Stimulated activated memory B cell treated with anti-CD40 and anti-IgM and Interleukin-4, amounts not matched to agents 10 μg/mL and 1 μg/mL and 100 μg/mL, for 72 hours (primary cell): ENCODE results near the gene KCNAB1.
A peak's percentile ranks its signal among the peaks of the same experiment; 100 is the strongest.

Experiments
- ATAC-seq: fragments of 150-1000 bp; cut with Tn5 transposase; 2 replicates; pipeline ENCODE4 v1.10.0; 2021
- H3K27ac Mint-ChIP-seq: one replicate; pipeline ENCODE4 v1.8.0; 2022; ENCODE audit warnings: mild to moderate bottlenecking, mixed read lengths
- H3K27me3 Mint-ChIP-seq: one replicate; pipeline ENCODE4 v1.8.0; 2022; ENCODE audit warnings: mixed read lengths
- H3K36me3 Mint-ChIP-seq: one replicate; pipeline ENCODE4 v1.8.0; 2022; ENCODE audit warnings: mixed read lengths
- H3K4me1 Mint-ChIP-seq: one replicate; pipeline ENCODE4 v1.8.0; 2022; ENCODE audit warnings: mixed read lengths
- H3K4me3 Mint-ChIP-seq: one replicate; pipeline ENCODE4 v1.8.0; 2022; ENCODE audit warnings: mild to moderate bottlenecking, moderate library complexity, mixed read lengths
- H3K9me3 Mint-ChIP-seq: one replicate; pipeline ENCODE4 v1.8.0; 2022; ENCODE audit warnings: mixed read lengths

Gene KCNAB1

DNA sequence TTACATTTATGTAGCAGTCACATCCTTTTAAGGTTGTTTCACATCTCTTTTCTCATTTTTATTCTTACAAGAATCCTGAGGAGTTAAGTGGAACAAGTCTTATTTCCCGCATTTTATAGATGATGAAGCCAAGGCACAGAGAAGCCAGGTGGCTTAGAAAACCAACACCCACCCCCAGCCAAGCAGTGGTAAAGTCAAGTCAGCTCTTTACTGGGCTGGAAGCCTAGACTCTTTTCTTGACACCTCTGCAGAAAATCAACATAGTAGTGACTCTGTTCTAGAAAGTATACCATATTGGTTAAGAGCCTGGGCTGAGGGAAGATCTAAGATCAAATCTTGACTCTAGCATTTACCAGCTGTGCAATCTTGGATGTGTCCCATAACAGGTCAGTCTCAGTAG lies 195.7 kb downstream of the KCNAB1 start:
- Mint-ChIP-seq H3K4me1 (no peaks in the 10 kb centered on the region), H3K27ac (no peak overlapping the region), H3K36me3 (no peaks in the 10 kb centered on the region), H3K27me3 (peaks cover 23% of the 10 kb centered on the region), H3K9me3 (no peaks in the 10 kb centered on the region), H3K4me3 (no peak overlapping the region)
- no peak for ATAC-seq

DNA sequence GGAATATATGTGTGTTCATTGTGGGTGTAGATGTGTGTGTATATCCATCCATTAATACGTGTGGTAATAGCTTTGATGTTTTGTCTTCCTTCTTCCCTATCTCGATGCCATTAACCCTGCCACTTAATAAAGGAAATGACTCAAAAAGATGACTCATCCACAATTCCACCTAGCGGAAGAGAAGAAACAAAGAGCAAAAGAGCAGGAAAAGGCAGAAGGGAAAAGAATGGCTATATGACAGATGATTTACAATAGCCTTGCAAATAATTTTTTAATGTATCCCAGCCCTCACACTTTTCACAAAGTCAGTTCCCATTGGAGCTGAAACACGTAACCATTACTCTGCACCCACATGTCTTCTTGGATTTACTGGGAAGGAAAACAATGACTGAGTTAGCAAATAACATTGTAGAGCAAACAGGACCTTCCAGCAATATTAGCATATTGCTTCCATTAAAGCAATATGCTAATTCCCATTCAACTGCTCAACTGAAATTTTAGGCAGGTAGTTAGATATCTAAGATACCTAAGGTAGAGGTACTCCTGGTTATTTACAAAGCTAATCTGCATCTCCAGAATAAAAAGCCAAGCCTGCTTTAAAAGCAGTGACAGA lies 197.2 kb downstream of the KCNAB1 start:
- peaks cover 16% of the 10 kb centered on the region for H3K27me3 Mint-ChIP-seq
- no peaks in the 10 kb centered on the region for H3K9me3 Mint-ChIP-seq
- H3K36me3 Mint-ChIP-seq: no peaks in the 10 kb centered on the region
- no peak overlapping the region for H3K4me3 Mint-ChIP-seq
- H3K4me1 Mint-ChIP-seq: no peaks in the 10 kb centered on the region
- H3K27ac Mint-ChIP-seq: no peak overlapping the region
- no peak for ATAC-seq

DNA sequence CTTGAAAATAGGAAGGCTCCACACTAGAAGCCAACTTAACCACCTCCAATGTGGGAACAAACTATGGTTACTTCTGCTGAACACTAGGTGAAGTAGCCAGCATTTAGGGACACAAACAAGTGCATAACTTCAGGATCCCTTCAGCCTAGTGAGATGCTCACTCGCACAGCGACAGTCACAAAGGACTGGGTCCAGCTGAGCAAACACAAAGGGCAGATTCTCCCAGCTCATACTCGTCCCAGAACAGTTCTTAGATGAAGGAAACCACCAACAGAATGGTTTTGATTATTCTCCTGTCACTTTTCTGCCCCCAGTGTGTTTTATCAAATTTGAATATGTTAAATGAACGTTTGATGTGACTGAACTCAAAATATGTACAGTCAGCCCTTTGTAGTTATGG lies 201.6 kb downstream of the KCNAB1 start:
- Mint-ChIP-seq H3K36me3 (no peaks in the 10 kb centered on the region), H3K27me3 (peaks cover 19% of the 10 kb centered on the region), H3K9me3 (peaks cover 4% of the 10 kb centered on the region), H3K27ac (no peak overlapping the region), H3K4me1 (no peaks in the 10 kb centered on the region), H3K4me3 (no peak overlapping the region)
- ATAC-seq: no peak

DNA sequence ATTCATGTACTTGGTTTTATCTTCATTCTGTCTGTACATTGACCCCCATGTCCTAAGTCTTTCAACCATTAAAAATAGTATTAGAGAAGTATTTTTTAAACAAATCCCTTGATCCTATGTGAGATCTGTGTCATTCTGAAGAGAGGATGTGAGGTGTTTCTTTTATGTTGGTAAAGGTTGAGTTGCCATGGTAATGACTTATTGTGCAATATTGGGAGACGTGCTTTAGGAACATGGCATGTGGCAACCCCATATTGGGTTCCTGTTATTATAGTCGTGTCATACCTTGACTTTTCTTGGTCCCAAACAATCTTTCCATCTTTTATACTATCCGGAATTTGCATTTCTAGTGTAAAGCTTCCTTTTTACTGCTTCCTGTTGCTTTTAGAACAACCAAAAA lies 203.1 kb downstream of the KCNAB1 start:
- Mint-ChIP-seq H3K27ac (no peak overlapping the region), H3K36me3 (no peaks in the 10 kb centered on the region), H3K9me3 (peaks cover 4% of the 10 kb centered on the region), H3K4me3 (no peak overlapping the region), H3K27me3 (peaks cover 30% of the 10 kb centered on the region), H3K4me1 (no peaks in the 10 kb centered on the region)
- no peak for ATAC-seq

DNA sequence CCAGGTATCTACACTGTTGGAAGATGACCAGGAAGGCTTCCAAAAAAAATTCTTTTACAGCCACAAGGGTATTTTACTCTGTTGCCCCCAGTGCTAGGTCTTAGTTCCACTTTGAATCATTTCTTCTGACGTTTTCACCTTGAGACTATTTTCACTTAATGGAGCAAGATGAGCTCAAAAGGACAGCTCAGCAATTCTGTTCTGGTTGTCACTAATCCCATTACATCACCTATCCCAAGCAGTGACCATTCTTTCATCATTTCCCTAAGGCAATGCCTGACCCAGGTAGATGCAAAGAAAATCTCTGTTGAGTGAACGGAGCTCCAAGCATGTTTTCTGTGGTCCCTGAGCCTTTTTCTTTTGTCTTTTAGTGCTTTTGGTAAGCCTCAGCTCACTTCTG lies 210.0 kb downstream of the KCNAB1 start:
- Mint-ChIP-seq H3K4me3 (no peak overlapping the region), H3K27me3 (peaks cover 41% of the 10 kb centered on the region), H3K36me3 (no peaks in the 10 kb centered on the region), H3K9me3 (peaks cover 4% of the 10 kb centered on the region), H3K4me1 (no peaks in the 10 kb centered on the region), H3K27ac (no peak overlapping the region)
- no peak for ATAC-seq

DNA sequence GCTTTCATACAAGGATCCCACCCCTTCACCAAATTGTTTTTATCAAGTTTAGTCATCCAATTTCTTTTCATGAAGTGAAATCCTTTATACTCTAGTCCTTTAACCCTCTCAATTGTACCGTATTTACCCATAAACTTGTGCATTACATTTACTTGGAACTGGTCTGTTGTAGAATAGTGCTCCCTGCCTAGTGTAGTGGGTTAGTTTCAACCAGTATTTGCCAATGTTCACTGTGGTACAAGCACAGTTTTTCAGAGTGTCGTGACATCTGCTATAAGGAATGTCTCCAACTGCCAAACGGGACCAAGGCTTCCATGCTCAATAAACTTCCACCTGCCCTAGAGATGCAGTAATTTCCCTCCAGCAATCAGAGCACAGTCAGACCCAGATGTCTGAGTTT lies 211.9 kb downstream of the KCNAB1 start:
- Mint-ChIP-seq H3K4me1 (no peaks in the 10 kb centered on the region), H3K27me3 (peaks cover 44% of the 10 kb centered on the region), H3K27ac (no peak overlapping the region), H3K9me3 (no peaks in the 10 kb centered on the region), H3K36me3 (no peaks in the 10 kb centered on the region), H3K4me3 (no peak overlapping the region)
- no peak for ATAC-seq

DNA sequence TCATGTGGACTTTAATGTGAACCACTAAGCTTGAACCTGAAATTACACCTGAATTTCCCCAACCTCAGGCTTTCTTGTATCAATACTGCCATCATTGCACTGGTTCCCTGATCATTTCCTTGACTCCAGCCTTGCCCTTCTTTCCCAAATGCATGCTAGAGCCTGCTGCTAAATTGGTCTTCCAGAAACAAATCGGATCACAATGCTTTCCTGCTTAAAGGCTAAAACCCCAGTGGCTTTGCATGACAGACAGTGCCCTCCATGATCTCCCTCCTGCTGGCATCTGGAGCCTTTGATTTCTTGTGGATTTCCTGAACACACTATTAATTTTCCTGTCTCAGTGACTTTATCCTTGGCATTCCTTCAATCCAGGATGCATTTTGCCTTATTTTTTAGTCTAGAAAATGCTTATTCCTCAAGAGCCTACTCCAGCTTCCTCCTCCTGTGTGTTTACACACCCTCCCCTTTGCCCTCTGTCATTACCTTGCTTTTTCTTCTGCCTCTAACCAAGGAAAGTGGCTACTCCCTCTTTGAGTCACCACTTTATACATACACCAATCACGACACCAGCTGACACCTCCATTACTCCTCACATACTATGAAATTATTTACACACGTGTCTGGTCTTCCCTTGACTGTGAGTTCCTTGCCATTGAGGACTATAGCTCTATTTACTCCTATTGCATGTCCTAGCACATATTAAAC lies 214.6 kb downstream of the KCNAB1 start:
- Mint-ChIP-seq H3K27me3 (peaks cover 41% of the 10 kb centered on the region), H3K27ac (no peak overlapping the region), H3K9me3 (no peaks in the 10 kb centered on the region), H3K36me3 (no peaks in the 10 kb centered on the region), H3K4me1 (no peaks in the 10 kb centered on the region), H3K4me3 (no peak overlapping the region)
- ATAC-seq: no peak

DNA sequence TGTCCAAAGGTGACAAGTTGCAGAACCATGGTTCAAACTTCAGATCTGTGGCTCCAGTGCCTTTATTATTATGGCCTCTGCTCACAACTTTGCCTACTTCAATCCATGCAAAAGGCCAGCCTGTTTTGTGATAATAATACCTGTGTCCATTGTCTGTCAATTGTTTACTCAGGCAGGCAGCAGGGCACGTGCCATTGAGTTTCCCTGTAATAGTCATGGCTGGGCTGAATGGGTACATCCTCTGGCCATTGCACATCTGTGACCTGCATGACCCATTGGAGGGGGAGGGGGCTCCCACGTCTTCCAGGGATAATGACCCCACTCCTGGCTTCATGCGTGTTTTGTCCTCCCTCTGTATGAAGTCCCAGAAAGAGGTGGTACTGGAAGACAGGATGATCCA lies 219.1 kb downstream of the KCNAB1 start:
- no peak overlapping the region for H3K4me3 Mint-ChIP-seq
- H3K4me1 Mint-ChIP-seq: peaks cover 12% of the 10 kb centered on the region
- H3K36me3 Mint-ChIP-seq: no peaks in the 10 kb centered on the region
- H3K27ac Mint-ChIP-seq: no peak overlapping the region
- ATAC-seq: no peak
- H3K9me3 Mint-ChIP-seq: no peaks in the 10 kb centered on the region
- peaks cover 41% of the 10 kb centered on the region for H3K27me3 Mint-ChIP-seq

DNA sequence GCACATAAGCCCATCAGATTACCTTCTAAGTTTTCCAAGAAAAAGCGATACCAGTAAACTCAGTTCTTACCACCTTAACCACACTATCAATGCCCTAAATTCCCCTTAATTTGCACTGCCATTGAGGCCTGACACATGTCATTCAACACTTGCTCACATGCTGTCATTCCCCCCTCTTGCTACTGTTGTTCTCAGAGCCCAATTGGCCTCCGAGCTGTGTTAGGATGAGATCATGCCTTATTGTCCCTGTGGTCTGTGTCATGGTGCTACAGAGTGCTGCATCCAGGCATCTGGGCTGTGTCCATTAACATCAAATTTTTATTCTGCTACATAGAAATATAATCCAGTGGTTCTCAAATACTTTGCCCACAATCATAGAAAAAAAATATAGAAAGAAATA lies 221.0 kb downstream of the KCNAB1 start:
- Mint-ChIP-seq H3K27me3 (peaks cover 25% of the 10 kb centered on the region), H3K4me1 (peaks cover 12% of the 10 kb centered on the region), H3K27ac (peak overlapping the region; percentile 75), H3K9me3 (no peaks in the 10 kb centered on the region), H3K4me3 (no peak overlapping the region), H3K36me3 (no peaks in the 10 kb centered on the region)
- ATAC-seq: peak; percentile 50

DNA sequence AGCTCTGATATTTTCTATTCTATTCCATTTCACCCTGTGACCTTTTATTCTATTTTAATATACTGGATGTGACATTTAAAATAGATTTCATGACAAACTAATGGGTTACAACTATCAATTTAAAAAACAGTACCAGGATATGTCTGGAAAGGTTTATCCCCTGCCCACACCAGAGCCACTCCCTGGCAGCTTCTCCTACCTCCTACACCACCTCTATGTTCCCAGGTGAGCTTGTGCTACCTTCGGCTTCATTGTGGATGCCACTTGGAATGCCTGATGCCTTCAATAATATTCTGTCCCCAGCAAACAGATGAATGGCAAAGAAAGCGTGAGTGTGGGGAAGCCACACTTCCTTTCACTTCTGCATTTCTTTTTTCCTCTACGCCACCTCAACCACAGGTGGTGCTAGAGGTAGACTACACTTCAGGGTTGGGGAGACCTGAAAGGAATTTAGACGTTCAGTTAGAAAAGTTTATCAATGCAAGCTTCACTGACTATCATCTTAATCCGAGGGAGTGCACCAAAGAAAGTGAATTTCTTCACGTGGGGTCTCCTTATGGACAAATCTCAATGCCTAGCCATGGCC lies 221.5 kb downstream of the KCNAB1 start:
- peaks cover 24% of the 10 kb centered on the region for H3K27me3 Mint-ChIP-seq
- H3K27ac Mint-ChIP-seq: peak overlapping the region; percentile 75
- H3K36me3 Mint-ChIP-seq: no peaks in the 10 kb centered on the region
- ATAC-seq: peak; percentile 95
- peaks cover 12% of the 10 kb centered on the region for H3K4me1 Mint-ChIP-seq
- H3K4me3 Mint-ChIP-seq: peak overlapping the region; percentile 37
- no peaks in the 10 kb centered on the region for H3K9me3 Mint-ChIP-seq

DNA sequence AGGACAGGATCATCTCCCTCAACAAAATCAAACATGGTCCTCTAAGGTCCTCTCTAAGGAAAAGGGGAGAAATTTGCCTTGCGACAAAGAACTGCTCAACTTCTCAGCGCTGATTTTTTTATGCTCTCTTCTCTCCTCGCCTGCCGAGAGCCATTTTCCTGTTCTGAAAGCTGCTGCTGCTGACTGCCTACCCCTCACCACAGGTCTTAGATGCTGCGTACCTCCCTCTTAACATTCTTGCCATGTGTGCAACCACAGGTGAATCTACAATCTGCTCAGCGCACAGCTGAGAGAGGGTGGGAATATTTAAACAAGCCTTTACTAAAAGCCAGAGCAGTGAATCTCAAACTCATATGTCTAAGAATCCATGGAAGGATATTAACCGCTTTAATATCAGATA lies 223.8 kb downstream of the KCNAB1 start:
- Mint-ChIP-seq H3K4me3 (no peak overlapping the region), H3K9me3 (no peaks in the 10 kb centered on the region), H3K36me3 (no peaks in the 10 kb centered on the region), H3K27me3 (peaks cover 7% of the 10 kb centered on the region), H3K27ac (peak overlapping the region; percentile 41), H3K4me1 (peaks cover 12% of the 10 kb centered on the region)
- no peak for ATAC-seq

DNA sequence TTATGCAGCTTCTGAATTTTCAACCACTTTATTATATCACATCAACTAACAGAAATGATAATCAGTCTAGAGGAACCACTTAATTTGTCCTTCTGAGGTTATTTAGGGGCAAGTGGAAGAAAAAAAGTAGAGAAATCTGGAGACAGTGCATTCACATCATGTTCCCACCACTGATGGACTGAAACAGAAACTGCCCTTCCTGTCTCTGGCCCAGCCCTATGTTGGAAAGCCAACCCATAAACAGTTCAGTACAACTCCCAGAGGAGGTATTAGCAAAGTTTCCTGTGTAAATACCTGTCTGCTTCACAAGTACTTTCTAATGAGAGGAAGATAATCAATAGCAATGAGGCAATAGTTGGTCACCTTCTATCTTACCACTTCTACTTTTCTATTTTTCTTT lies 228.7 kb downstream of the KCNAB1 start:
- Mint-ChIP-seq H3K4me3 (no peak overlapping the region), H3K27me3 (no peaks in the 10 kb centered on the region), H3K36me3 (no peaks in the 10 kb centered on the region), H3K27ac (no peak overlapping the region), H3K9me3 (peaks cover 3% of the 10 kb centered on the region), H3K4me1 (peaks cover 5% of the 10 kb centered on the region)
- ATAC-seq: no peak

DNA sequence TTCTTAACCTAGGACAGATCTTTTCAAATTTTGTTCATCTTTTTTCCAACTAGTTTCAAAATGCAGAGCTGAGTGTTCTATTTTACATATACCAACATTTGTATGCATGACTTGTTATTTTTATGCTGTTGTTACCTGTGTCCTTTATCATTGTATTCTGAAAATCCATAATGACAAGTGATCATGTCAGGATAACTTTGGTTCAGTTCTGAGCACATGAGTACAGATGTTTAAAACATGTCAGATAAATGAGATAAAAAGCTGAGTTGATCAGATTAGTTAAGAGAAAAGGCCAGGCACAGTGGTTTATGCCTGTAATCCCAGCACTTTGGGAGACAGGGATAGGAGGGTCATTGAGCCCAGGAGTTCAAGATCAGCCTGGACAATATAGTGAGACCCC lies 229.6 kb downstream of the KCNAB1 start:
- no peaks in the 10 kb centered on the region for H3K36me3 Mint-ChIP-seq
- peaks cover 5% of the 10 kb centered on the region for H3K4me1 Mint-ChIP-seq
- H3K9me3 Mint-ChIP-seq: peaks cover 3% of the 10 kb centered on the region
- no peaks in the 10 kb centered on the region for H3K27me3 Mint-ChIP-seq
- no peak for ATAC-seq
- no peak overlapping the region for H3K4me3 Mint-ChIP-seq
- H3K27ac Mint-ChIP-seq: no peak overlapping the region

DNA sequence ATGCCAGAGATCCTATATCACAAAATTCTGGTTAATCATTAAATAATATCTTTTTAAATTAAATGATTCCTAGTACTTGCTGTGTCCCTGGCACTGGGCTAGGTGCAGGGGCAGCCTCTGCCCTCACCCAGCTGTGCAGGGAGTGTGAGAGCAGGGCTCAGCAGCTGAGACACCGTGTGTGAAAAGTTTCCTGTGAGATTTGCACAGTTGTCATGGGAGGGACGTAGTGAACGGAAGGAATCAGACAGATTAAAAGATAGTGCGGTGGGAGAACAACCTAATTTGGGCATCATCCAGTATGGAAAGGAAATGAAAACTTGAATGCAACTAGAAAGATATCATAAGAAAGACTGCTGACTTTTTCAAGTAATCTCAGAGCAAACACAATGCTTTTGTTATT lies 230.4 kb downstream of the KCNAB1 start:
- Mint-ChIP-seq H3K4me1 (peaks cover 5% of the 10 kb centered on the region), H3K27me3 (peaks cover 3% of the 10 kb centered on the region), H3K27ac (no peak overlapping the region), H3K36me3 (no peaks in the 10 kb centered on the region), H3K4me3 (no peak overlapping the region), H3K9me3 (peaks cover 3% of the 10 kb centered on the region)
- no peak for ATAC-seq

DNA sequence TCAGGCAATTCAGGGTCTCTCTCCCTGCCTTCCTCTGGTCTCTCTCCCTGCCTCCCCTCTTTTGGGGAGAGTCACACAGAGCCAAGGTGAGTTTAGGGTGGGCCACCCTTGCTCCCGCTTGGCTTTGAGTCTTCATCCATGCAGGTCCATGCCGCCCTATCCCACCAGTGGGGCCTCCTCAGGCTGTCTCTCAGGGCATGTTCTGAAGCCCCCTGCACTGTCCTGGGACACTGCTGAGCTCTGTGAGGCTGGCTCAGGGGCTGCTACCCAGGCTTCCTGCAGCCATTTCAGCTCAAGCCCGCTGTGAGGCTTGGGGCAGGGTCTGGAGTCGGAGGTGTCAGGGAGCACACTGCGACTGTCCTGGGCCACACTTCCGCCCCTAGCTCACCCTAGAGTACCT lies 231.4 kb downstream of the KCNAB1 start:
- peaks cover 6% of the 10 kb centered on the region for H3K27me3 Mint-ChIP-seq
- H3K4me3 Mint-ChIP-seq: no peak overlapping the region
- H3K4me1 Mint-ChIP-seq: peaks cover 5% of the 10 kb centered on the region
- peak; percentile 44 for ATAC-seq
- H3K36me3 Mint-ChIP-seq: no peaks in the 10 kb centered on the region
- peaks cover 3% of the 10 kb centered on the region for H3K9me3 Mint-ChIP-seq
- H3K27ac Mint-ChIP-seq: no peak overlapping the region

DNA sequence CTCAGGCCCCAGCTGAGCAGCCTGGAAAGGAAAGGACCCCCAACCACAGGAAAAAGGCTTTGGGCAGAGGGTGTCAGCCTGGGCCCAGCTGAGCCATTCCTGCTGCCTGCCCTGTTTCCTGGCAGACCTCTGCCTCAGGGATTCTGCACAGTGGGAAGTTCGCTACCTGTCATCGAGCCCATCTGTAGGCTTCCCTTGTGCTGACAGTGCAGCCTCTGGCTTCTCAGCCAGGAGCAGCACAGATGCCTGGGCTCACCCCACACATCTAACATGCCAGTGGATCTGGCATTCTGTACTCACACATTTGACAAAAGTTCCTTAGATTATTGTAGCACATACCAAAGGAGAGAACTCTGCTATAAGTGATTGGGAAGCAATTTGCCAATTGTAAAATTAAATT lies 232.3 kb downstream of the KCNAB1 start:
- H3K27ac Mint-ChIP-seq: no peak overlapping the region
- H3K27me3 Mint-ChIP-seq: peaks cover 6% of the 10 kb centered on the region
- H3K36me3 Mint-ChIP-seq: no peaks in the 10 kb centered on the region
- peaks cover 5% of the 10 kb centered on the region for H3K4me1 Mint-ChIP-seq
- H3K9me3 Mint-ChIP-seq: peaks cover 3% of the 10 kb centered on the region
- H3K4me3 Mint-ChIP-seq: no peak overlapping the region
- ATAC-seq: no peak
